Gastroesophageal sphincter (tissue), 4 donors: ENCODE data around the gene NOS1AP. TPM values are rescaled to one million over a fixed set of nuclear protein-coding genes. Genes with fewer than 3 reads are reported as not detected.

Experiments
- ATAC-seq: fragments of 150-250 bp; one replicate; pipeline ENCODE4 v1.9.1; 2016; ENCODE audit warnings: mild to moderate bottlenecking, moderate library complexity
- H3K27ac ChIP-seq, 4 donors: fragments of 200-600 bp; sonication (generic) in 3 of 4; 1 replicate in 3 of 4; 2 replicates in 1 of 4; pipeline ENCODE4 v1.5.1; 2016 to 2019
- H3K27me3 ChIP-seq: fragments of 200-600 bp; sonication (generic); one replicate; pipeline ENCODE4 v1.5.1; 2019
- H3K36me3 ChIP-seq, 2 donors: fragments of 200-600 bp; sonication (generic); one replicate each; pipeline ENCODE4 v1.5.1; 2019; ENCODE audit warnings: control low read depth in 1 of 2
- H3K4me1 ChIP-seq, 3 donors: fragments of 200-600 bp; sonication (generic); 1 replicate in 2 of 3; 2 replicates in 1 of 3; pipeline ENCODE4 v1.5.1; 2016 to 2019; ENCODE audit warnings: control low read depth in 2 of 3
- H3K4me3 ChIP-seq, 2 donors: fragments of 200-600 bp; sonication (generic); one replicate each; pipeline ENCODE4 v1.5.1; 2019; ENCODE audit warnings: mild to moderate bottlenecking in 1 of 2, moderate library complexity in 1 of 2
- H3K9me3 ChIP-seq, 3 donors: fragments of 200-600 bp; sonication (generic); one replicate each; pipeline ENCODE4 v1.5.1; 2017 to 2019; ENCODE audit warnings: control low read depth in 2 of 3
- CTCF ChIP-seq, 4 experiments: fragments of 200-600 bp in 2 of 4; fragments of 450-650 bp in 2 of 4; sonication (generic) in 1 of 4; IDR thresholded peaks; one replicate each; pipeline ENCODE4 v1.5.1; 2017 to 2019; ENCODE audit warnings: antibody characterized with exemption in 4 of 4, mild to moderate bottlenecking in 2 of 4, moderate library complexity in 2 of 4
- EP300 ChIP-seq: sonication (generic); formaldehyde crosslinking; IDR thresholded peaks from one replicate; pipeline ENCODE4 v1.6.1; 2017; ENCODE audit warnings: antibody characterized with exemption, mild to moderate bottlenecking
- POLR2A ChIP-seq, 2 donors: fragments of 450-650 bp; IDR thresholded peaks; one replicate each; pipeline ENCODE4 v1.6.1; 2017; ENCODE audit warnings: antibody characterized with exemption in 2 of 2, mild to moderate bottlenecking in 2 of 2, moderate library complexity in 1 of 2
- POLR2AphosphoS5 ChIP-seq: sonication (generic); formaldehyde crosslinking; IDR thresholded peaks from one replicate; pipeline ENCODE4 v1.6.1; 2017; ENCODE audit warnings: antibody characterized with exemption
- WGBS, 2 donors: methylation state at CpG; one replicate each; pipeline ENCODE4 v1.1.5; 2018; ENCODE audit warnings: low coverage in 1 of 2; 5-methylcytosine and 5-hydroxymethylcytosine counted together
- total RNA-seq, 4 donors: library from RNA; depleted of rRNA; stranded (reverse); fragments of >200 nt; gene quantifications; one replicate each; pipeline ENCODE4 v1.1.0, GENCODE V29; 2016

Gene NOS1AP
- total RNA-seq, 4 donors from 2014 or later = 3.5 to 7.8 (median 4.1) TPM

DNA sequence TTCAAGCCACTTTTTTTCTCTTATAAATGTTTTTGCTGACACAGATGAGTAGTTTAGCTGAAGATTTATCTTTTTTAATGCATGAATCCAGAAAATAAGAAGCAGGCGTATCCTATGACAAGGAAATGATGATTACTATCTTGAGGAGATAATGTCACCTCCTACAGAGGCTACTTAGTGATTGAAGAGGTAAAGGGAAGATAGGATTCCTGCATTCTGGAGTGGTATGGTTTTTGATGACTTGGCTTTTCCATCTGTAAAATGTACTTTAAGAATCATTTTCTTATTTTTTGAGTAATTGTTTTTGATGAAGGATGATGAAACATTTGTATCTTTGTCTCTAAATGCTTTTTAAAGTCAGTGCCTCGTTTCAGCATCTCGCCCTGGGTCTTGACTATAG, 184.3 kb downstream of the NOS1AP start:
- no peak for TF ChIP-seq POLR2A (IDR thresholded peaks at IDR 0.05)
- no peak for TF ChIP-seq POLR2AphosphoS5
- TF ChIP-seq CTCF (IDR thresholded peaks at IDR 0.05) = no peak
- no peak for TF ChIP-seq EP300
- no peak for ATAC-seq
- H3K36me3 ChIP-seq = no peaks in the 10 kb centered on the region
- H3K27ac ChIP-seq = no peak overlapping the region
- H3K4me3 ChIP-seq = no peak overlapping the region
- no peaks in the 10 kb centered on the region for H3K27me3 ChIP-seq
- peaks cover 0 to 19% (median 0%) of the 10 kb centered on the region in 3 donors for H3K4me1 ChIP-seq
- WGBS, 2 donors = 86 to 100% methylated on average over 3 of the region's 3 CpGs
- H3K9me3 ChIP-seq = no peaks in the 10 kb centered on the region

- no peaks in the 10 kb centered on the region for H3K36me3 ChIP-seq
- no peak for TF ChIP-seq POLR2AphosphoS5
- TF ChIP-seq EP300 = no peak
- no peak for TF ChIP-seq POLR2A (IDR thresholded peaks at IDR 0.05)
- no peak for TF ChIP-seq CTCF (IDR thresholded peaks at IDR 0.05)
- no peaks in the 10 kb centered on the region for H3K9me3 ChIP-seq
- 10 to 59% methylated on average over 4 of the region's 4 CpGs for WGBS, 2 donors
- H3K27ac ChIP-seq = peak overlapping the region in 2 of 4 donors; percentile 3 to 37
- no peaks in the 10 kb centered on the region for H3K27me3 ChIP-seq
- no peak overlapping the region for H3K4me3 ChIP-seq
- H3K4me1 ChIP-seq = peaks cover 0 to 19% (median 0%) of the 10 kb centered on the region in 3 donors
- ATAC-seq = no peak
Observed at GRCh38 chr1:162256287-162256686, 186.8 kb downstream of the NOS1AP start.

- WGBS, 2 donors = 95 to 100% methylated on average over 2 of the region's 2 CpGs
- H3K9me3 ChIP-seq = no peaks in the 10 kb centered on the region
- no peak for TF ChIP-seq CTCF (IDR thresholded peaks at IDR 0.05)
- no peak for TF ChIP-seq POLR2A (IDR thresholded peaks at IDR 0.05)
- no peak for TF ChIP-seq EP300
- no peak for TF ChIP-seq POLR2AphosphoS5
- no peak overlapping the region for H3K27ac ChIP-seq
- no peak overlapping the region for H3K4me3 ChIP-seq
- H3K4me1 ChIP-seq = peaks cover 0 to 19% (median 0%) of the 10 kb centered on the region in 3 donors
- no peaks in the 10 kb centered on the region for H3K36me3 ChIP-seq
- no peaks in the 10 kb centered on the region for H3K27me3 ChIP-seq
- ATAC-seq = no peak
Observed at GRCh38 chr1:162258394-162258793, 188.9 kb downstream of the NOS1AP start.

GRCh38 chr1:162259894-162260455, 190.5 kb downstream of the NOS1AP start:
- no peaks in the 10 kb centered on the region for H3K9me3 ChIP-seq
- no peaks in the 10 kb centered on the region for H3K36me3 ChIP-seq
- 50 to 75% methylated on average over 1 of the region's 1 CpG for WGBS, 2 donors
- H3K27ac ChIP-seq = no peak overlapping the region
- peaks cover 0 to 19% (median 0%) of the 10 kb centered on the region in 3 donors for H3K4me1 ChIP-seq
- ATAC-seq = no peak
- no peaks in the 10 kb centered on the region for H3K27me3 ChIP-seq
- H3K4me3 ChIP-seq = no peak overlapping the region
- TF ChIP-seq POLR2A (IDR thresholded peaks at IDR 0.05) = no peak
- no peak for TF ChIP-seq CTCF (IDR thresholded peaks at IDR 0.05)
- no peak for TF ChIP-seq EP300
- TF ChIP-seq POLR2AphosphoS5 = no peak

DNA sequence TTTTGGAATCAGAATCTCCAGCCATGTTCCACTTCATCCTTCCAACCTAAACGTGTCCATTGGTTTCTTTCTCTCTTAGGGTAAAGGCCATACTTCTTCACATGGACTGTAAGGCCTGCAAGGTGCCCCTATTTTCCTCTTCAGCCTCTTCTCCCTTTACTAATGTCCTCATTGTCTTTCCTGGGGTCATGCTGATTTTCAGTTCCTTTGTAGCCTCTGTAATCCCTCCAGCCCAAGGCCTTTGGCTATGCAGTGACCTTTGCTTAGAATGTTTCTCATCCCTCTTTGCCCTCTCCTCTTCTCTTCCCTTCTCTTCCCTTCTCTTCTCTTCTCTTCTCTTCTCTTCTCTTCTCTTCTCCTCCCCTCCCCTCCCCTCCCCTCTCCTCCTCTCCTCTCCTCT, 194.6 kb downstream of the NOS1AP start:
- Histone ChIP-seq H3K27ac (no peak overlapping the region), H3K27me3 (no peaks in the 10 kb centered on the region), H3K4me1 (no peaks in the 10 kb centered on the region), H3K9me3 (no peaks in the 10 kb centered on the region), H3K4me3 (no peak overlapping the region), H3K36me3 (no peaks in the 10 kb centered on the region)
- TF ChIP-seq CTCF (IDR thresholded peaks at IDR 0.05) = no peak
- no peak for TF ChIP-seq POLR2A (IDR thresholded peaks at IDR 0.05)
- TF ChIP-seq POLR2AphosphoS5 = no peak
- ATAC-seq = no peak
- WGBS, 2 donors = 88 to 100% methylated on average over 1 of the region's 1 CpG
